Measurements from ENCODE around the gene TMX1.

TMX1 gene

DNA sequence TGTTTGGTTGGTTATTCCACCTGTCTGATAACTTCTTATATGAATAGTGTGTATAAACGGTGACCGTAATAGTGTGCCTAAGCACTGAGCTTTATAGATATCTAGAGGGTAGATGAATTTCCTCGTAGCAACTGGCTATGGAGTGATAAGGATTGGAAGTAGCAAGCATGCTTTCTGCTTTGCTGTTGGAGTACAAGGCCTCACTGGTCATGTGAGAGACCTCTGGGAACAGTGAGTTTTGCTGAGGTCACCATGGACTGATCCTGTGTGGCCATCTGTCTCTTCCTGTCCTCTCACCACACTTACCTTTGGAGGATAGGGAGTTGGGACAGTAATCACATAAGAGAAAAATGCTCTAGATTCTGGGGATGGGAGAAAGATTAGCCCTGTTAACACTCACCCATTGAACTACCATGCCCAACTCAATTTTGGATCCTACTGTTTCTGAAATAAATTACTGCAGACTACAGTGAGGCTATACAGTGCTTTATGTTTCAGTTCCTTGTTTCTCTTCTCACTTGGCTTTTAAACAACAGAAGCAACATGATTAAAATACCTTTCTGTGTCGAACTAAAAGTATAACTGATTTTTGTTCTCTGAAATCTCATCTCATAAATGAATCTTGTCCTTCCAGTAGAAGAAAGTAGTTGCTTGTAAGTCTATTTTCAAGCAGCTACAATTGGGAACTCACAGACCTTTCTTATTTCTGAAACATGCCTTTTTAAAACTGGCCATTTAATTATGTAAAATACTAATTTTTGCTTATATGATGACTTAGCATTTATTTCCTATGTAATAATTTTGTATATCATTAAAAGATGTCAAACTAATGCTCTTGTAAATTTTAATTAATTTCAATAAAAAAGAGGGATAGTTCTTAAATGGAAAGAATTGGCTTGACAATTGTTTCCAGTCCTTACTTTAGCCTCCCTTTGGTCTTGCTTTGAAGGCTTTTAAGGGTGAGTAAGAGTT is 8.3 kb downstream of the TMX1 start:
- Histone ChIP-seq H3K27me3 (no peaks in the 10 kb centered on the region), H3K9me3 (no peaks in the 10 kb centered on the region; the same call in 1 of the 2 replicates), H3K4me3 (ENCODE audit: low read depth, low read length) (no peak overlapping the region), H3K36me3 (peaks cover 90% of the 10 kb centered on the region), H3K4me1 (0 out of 2 replicates have a peak, but pooled peaks cover 5% of the 10 kb centered on the region)
- DNase-seq, result no peak
- TF ChIP-seq, protein P1, sequence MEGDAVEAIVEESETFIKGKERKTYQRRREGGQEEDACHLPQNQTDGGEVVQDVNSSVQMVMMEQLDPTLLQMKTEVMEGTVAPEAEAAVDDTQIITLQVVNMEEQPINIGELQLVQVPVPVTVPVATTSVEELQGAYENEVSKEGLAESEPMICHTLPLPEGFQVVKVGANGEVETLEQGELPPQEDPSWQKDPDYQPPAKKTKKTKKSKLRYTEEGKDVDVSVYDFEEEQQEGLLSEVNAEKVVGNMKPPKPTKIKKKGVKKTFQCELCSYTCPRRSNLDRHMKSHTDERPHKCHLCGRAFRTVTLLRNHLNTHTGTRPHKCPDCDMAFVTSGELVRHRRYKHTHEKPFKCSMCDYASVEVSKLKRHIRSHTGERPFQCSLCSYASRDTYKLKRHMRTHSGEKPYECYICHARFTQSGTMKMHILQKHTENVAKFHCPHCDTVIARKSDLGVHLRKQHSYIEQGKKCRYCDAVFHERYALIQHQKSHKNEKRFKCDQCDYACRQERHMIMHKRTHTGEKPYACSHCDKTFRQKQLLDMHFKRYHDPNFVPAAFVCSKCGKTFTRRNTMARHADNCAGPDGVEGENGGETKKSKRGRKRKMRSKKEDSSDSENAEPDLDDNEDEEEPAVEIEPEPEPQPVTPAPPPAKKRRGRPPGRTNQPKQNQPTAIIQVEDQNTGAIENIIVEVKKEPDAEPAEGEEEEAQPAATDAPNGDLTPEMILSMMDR (IDR thresholded peaks at IDR 0.05; ENCODE audit: low read depth, low read length), result no peak

- Histone ChIP-seq H3K27me3 (no peaks in the 10 kb centered on the region), H3K4me3 (ENCODE audit: low read depth, low read length) (no peak overlapping the region), H3K9me3 (no peaks in the 10 kb centered on the region; the same call in 1 of the 2 replicates), H3K36me3 (peaks cover 90% of the 10 kb centered on the region), H3K4me1 (no peaks in the 10 kb centered on the region)
- TF ChIP-seq, protein P1 (IDR thresholded peaks at IDR 0.05; ENCODE audit: low read depth, low read length), result no peak
- DNase-seq, result no peak
Observed at GRCh38 chr14:51251486-51251885, 11.4 kb downstream of the TMX1 start.

GRCh38 chr14:51253880-51254279 is 13.8 kb downstream of the TMX1 start:
- Histone ChIP-seq H3K36me3 (peaks cover 85% of the 10 kb centered on the region), H3K4me3 (ENCODE audit: low read depth, low read length) (no peak overlapping the region), H3K27me3 (no peaks in the 10 kb centered on the region), H3K9me3 (no peaks in the 10 kb centered on the region; the same call in 1 of the 2 replicates), H3K4me1 (no peaks in the 10 kb centered on the region)
- no peak for DNase-seq
- TF ChIP-seq, protein P1 (IDR thresholded peaks at IDR 0.05; ENCODE audit: low read depth, low read length), result no peak

GRCh38 chr14:51258280-51258679 is 18.2 kb downstream of the TMX1 start:
- Histone ChIP-seq H3K4me3 (ENCODE audit: low read depth, low read length) (no peak overlapping the region), H3K36me3 (peaks cover 47% of the 10 kb centered on the region), H3K4me1 (no peaks in the 10 kb centered on the region), H3K27me3 (no peaks in the 10 kb centered on the region), H3K9me3 (no peaks in the 10 kb centered on the region)
- DNase-seq, result no peak
- TF ChIP-seq, protein P1 (IDR thresholded peaks at IDR 0.05; ENCODE audit: low read depth, low read length), result no peak

DNA sequence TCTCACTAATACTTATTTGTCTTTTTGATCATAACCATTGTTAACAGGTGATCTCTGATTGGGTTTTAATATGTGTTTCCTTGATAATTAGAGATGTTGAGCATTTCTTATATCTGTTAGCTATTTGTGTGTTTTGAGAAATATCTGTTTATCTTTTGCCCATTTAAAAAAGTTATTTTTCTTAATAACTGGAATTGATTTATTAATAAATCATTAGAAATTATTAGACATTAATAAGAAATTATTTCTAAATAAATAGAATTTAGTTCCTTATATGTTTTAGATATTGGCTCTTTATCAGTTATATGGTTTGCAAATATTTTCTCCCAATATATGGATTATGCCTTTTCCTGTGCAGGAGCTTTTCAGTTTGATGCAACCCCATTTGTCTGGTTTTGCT is 18.7 kb downstream of the TMX1 start:
- H3K9me3 ChIP-seq, result no peaks in the 10 kb centered on the region
- DNase-seq, result no peak
- no peaks in the 10 kb centered on the region for H3K4me1 ChIP-seq
- H3K36me3 ChIP-seq, result peaks cover 43% of the 10 kb centered on the region
- no peaks in the 10 kb centered on the region for H3K27me3 ChIP-seq
- TF ChIP-seq, protein P1 (IDR thresholded peaks at IDR 0.05; ENCODE audit: low read depth, low read length), result no peak
- no peak overlapping the region for H3K4me3 ChIP-seq (ENCODE audit: low read depth, low read length)

DNA sequence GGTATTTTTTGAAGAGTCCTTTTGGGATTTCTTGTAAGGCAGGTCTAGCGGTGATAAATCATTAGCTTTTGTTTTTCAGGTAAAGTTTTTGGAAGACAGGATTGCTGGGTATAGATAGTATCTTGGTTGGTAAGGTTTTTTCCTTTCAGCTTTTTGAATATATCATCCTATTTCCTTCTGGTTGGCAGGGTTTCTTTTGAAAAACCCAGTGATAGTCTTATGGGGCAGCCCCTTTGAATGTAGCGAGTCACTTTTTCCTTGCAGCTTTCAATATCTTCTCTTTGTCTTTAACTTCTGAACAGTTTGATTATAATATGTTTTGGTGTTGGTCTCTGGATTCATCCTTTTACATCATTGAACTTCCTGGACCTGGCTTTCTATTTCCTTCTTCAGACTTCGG is 20.2 kb downstream of the TMX1 start:
- Histone ChIP-seq H3K4me1 (no peaks in the 10 kb centered on the region), H3K27me3 (no peaks in the 10 kb centered on the region), H3K4me3 (ENCODE audit: low read depth, low read length) (no peak overlapping the region), H3K9me3 (no peaks in the 10 kb centered on the region), H3K36me3 (peaks cover 34% of the 10 kb centered on the region)
- TF ChIP-seq, protein P1 (IDR thresholded peaks at IDR 0.05; ENCODE audit: low read depth, low read length), result no peak
- no peak for DNase-seq

All from BE2C (cell line).